Measurements from ENCODE around the gene CAPN9.
"Not testable (repeated sequence)": the region's sequence is repeated elsewhere in the genome, so short reads cannot be mapped to it uniquely, and the experiment has no call there.

DNA sequence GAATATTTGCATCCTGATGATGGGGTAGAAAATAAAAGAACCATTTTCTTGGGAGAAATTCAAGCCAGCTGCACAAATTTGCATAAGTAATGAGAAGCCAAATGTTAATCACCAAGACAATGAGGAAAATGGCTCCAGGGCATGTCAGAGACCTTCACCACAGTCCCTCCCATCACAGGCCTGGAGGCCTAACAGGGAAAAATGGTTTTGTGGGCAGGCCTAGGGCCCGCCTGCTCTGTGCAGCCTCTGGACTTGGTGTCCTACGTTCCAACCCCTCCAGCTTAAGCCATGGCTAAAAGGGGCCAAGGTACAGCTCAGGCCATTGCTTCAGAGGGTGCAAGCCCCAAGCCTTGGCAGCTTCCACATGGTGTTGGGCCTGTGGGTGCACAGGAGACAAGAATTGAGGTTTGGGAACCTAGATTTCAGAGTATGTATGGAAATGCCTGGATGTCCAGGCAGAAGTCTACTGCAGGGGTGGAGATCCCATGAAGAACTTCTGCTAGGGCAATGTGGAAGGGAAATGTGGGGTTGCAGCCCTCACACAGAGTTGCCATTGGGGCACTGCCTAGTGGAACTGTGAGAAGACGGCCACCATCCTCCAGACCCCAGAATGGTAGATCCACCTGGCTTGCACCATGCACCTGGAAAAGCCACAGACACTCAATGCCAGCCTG, 25.2 kb upstream of the CAPN9 start:
- TF ChIP-seq, protein P1, sequence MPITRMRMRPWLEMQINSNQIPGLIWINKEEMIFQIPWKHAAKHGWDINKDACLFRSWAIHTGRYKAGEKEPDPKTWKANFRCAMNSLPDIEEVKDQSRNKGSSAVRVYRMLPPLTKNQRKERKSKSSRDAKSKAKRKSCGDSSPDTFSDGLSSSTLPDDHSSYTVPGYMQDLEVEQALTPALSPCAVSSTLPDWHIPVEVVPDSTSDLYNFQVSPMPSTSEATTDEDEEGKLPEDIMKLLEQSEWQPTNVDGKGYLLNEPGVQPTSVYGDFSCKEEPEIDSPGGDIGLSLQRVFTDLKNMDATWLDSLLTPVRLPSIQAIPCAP (CRISPR knock-in tag; IDR thresholded peaks at IDR 0.05; ENCODE audit: borderline replicate concordance) = not testable (repeated sequence)
- not testable (repeated sequence) for TF ChIP-seq EP300 (IDR thresholded peaks at IDR 0.05; ENCODE audit: low read length); CBX3 (IDR thresholded peaks at IDR 0.05; ENCODE audit: borderline replicate concordance in 1 of 2, low read length in 2 of 2); HOXB6 (CRISPR knock-in tag; IDR thresholded peaks at IDR 0.05; ENCODE audit: borderline replicate concordance); ZNF146 (CRISPR knock-in tag; IDR thresholded peaks at IDR 0.05; ENCODE audit: unreplicated experiment); KHSRP (IDR thresholded peaks at IDR 0.05); ZFX (CRISPR knock-in tag; IDR thresholded peaks at IDR 0.05); JUND (IDR thresholded peaks at IDR 0.05; ENCODE audit: borderline replicate concordance, low read depth, low read length); JUND (tag; IDR thresholded peaks at IDR 0.05; ENCODE audit: borderline replicate concordance, low read depth, low read length); RFX5 (IDR thresholded peaks at IDR 0.05; ENCODE audit: low read depth, low read length); HDGF (IDR thresholded peaks at IDR 0.05)
- TF ChIP-seq, protein P2, sequence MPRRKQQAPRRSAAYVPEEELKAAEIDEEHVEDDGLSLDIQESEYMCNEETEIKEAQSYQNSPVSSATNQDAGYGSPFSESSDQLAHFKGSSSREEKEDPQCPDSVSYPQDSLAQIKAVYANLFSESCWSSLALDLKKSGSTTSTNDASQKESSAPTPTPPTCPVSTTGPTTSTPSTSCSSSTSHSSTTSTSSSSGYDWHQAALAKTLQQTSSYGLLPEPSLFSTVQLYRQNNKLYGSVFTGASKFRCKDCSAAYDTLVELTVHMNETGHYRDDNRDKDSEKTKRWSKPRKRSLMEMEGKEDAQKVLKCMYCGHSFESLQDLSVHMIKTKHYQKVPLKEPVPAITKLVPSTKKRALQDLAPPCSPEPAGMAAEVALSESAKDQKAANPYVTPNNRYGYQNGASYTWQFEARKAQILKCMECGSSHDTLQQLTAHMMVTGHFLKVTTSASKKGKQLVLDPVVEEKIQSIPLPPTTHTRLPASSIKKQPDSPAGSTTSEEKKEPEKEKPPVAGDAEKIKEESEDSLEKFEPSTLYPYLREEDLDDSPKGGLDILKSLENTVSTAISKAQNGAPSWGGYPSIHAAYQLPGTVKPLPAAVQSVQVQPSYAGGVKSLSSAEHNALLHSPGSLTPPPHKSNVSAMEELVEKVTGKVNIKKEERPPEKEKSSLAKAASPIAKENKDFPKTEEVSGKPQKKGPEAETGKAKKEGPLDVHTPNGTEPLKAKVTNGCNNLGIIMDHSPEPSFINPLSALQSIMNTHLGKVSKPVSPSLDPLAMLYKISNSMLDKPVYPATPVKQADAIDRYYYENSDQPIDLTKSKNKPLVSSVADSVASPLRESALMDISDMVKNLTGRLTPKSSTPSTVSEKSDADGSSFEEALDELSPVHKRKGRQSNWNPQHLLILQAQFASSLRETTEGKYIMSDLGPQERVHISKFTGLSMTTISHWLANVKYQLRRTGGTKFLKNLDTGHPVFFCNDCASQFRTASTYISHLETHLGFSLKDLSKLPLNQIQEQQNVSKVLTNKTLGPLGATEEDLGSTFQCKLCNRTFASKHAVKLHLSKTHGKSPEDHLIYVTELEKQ (CRISPR knock-in tag; IDR thresholded peaks at IDR 0.05) = not testable (repeated sequence)
- TF ChIP-seq, protein P3, sequence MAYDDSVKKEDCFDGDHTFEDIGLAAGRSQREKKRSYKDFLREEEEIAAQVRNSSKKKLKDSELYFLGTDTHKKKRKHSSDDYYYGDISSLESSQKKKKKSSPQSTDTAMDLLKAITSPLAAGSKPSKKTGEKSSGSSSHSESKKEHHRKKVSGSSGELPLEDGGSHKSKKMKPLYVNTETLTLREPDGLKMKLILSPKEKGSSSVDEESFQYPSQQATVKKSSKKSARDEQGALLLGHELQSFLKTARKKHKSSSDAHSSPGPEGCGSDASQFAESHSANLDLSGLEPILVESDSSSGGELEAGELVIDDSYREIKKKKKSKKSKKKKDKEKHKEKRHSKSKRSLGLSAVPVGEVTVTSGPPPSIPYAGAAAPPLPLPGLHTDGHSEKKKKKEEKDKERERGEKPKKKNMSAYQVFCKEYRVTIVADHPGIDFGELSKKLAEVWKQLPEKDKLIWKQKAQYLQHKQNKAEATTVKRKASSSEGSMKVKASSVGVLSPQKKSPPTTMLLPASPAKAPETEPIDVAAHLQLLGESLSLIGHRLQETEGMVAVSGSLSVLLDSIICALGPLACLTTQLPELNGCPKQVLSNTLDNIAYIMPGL (CRISPR knock-in tag; IDR thresholded peaks at IDR 0.05) = not testable (repeated sequence)
